ENCODE measurements around the gene PTTG1IP2.

DNA sequence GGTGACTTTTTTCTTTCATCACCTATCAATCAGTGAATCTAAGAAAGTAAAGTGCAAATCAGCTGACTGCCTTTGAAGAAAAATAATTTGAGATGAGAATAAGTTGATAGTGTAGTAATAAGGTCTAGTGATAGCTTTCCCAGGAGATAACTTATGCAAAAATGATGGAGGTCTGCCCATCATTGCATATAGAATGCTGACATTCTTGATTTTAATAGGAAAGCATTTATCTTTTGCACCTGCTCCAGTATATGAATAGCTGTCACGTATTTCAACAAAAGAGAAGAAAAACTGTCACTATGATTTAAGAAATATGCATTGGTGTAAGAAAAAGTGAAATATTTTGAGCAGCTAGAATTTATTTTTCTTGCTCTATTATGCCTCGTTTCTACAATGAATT, 46.8 kb downstream of the PTTG1IP2 start:
- TF ChIP-seq POLR2A (IDR thresholded peaks at IDR 0.05) (no peak), CTCF (IDR thresholded peaks at IDR 0.05) (no peak)

Data from thyroid gland (tissue), 4 donors.